PC-9 (cell line): ENCODE data around the gene GAS7.

ENCODE experiments used
- CTCF ChIP-seq: fragments of 200-600 bp; sonication (generic); conservative IDR thresholded peaks from 2 replicates; pipeline ENCODE4 v1.6.1; 2017; ENCODE audit warnings: mixed run types, antibody characterized with exemption, mild to moderate bottlenecking, moderate library complexity
- EZH2 ChIP-seq: fragments of 200-600 bp; sonication (generic); IDR thresholded peaks from 2 replicates; pipeline ENCODE4 v1.8.0; 2017; ENCODE audit warnings: antibody characterized with exemption, low read depth

- TF ChIP-seq CTCF (no peak), EZH2 (no peak)
These were observed 178.4 kb downstream of the GAS7 start for GRCh38 chr17:10019941-10020451.
